ENCODE results near the gene PCOLCE2.

GRCh38 chr3:142907996-142908395, 19.1 kb upstream of the PCOLCE2 start:
- TF ChIP-seq POLR2A (IDR thresholded peaks at IDR 0.05) (no peak), CTCF (IDR thresholded peaks at IDR 0.05) (no peak), EP300 (IDR thresholded peaks at IDR 0.05) (no peak)

Data from ovary (tissue), 3 donors.